WTC11 (cell line): Measurements from ENCODE around the gene ZZZ3. TPM values are rescaled to one million over a fixed set of nuclear protein-coding genes. Genes with fewer than 3 reads are reported as not detected.

Experiments
- ATAC-seq: fragments of 200-7000 bp; cut with Tn5 transposase; 2 replicates; pipeline ENCODE4 v1.10.0; 2021; ENCODE audit warnings: mild to moderate bottlenecking, moderate library complexity
- CTCF ChIA-PET: fragments of 300-600 bp; sonication (Branson Sonifier 250); formaldehyde crosslinking; loops from one replicate; lab custom pipeline; 2021; ENCODE audit warnings: antibody characterized with exemption; lab: Charles Lee
- POLR2A ChIA-PET: fragments of 350-600 bp; sonication (Branson Sonifier 250); formaldehyde crosslinking; loops from one replicate; lab custom pipeline; 2021; ENCODE audit warnings: antibody characterized with exemption; lab: Charles Lee
- DNase-seq: peaks from one replicate; pipeline ENCODE4 v3.0.0; 2021; ENCODE audit warnings: low spot score
- H3K27ac Mint-ChIP-seq: 2 replicates; pipeline ENCODE4 v1.8.0; 2021; ENCODE audit warnings: mixed read lengths
- H3K27me3 Mint-ChIP-seq: 2 replicates; pipeline ENCODE4 v1.8.0; 2021; ENCODE audit warnings: low read depth, mild to moderate bottlenecking, moderate library complexity, mixed read lengths
- H3K36me3 Mint-ChIP-seq: 2 replicates; pipeline ENCODE4 v1.8.0; 2021; ENCODE audit warnings: mixed read lengths
- H3K4me1 Mint-ChIP-seq: 2 replicates; pipeline ENCODE4 v1.8.0; 2022; ENCODE audit warnings: mixed read lengths
- H3K4me3 Mint-ChIP-seq: 2 replicates; pipeline ENCODE4 v1.8.0; 2021; ENCODE audit warnings: mild to moderate bottlenecking, moderate library complexity, mixed read lengths
- H3K9me3 Mint-ChIP-seq: 2 replicates; pipeline ENCODE4 v1.8.0; 2021; ENCODE audit warnings: mixed read lengths
- ATF6 ChIP-seq: sonication (generic); formaldehyde crosslinking; IDR thresholded peaks from 2 replicates; pipeline ENCODE4 v1.8.1; 2023; ENCODE audit warnings: mild to moderate bottlenecking, missing genetic modification reagents
- CREM ChIP-seq: sonication (generic); formaldehyde crosslinking; IDR thresholded peaks from 2 replicates; pipeline ENCODE4 v1.8.1; 2022; ENCODE audit warnings: mild to moderate bottlenecking, missing genetic modification reagents, moderate library complexity
- FOXP4 ChIP-seq: sonication (generic); formaldehyde crosslinking; IDR thresholded peaks from 2 replicates; pipeline ENCODE4 v1.8.0; 2022; ENCODE audit warnings: mild to moderate bottlenecking, missing genetic modification reagents
- HMGXB4 ChIP-seq: sonication (generic); formaldehyde crosslinking; IDR thresholded peaks from 2 replicates; pipeline ENCODE4 v1.8.1; 2023; ENCODE audit warnings: mild to moderate bottlenecking, moderate library complexity, missing genetic modification reagents
- JAZF1 ChIP-seq: fragments of 250-450 bp; sonication (Bioruptor Pico); IDR thresholded peaks from 2 replicates; pipeline ENCODE4 v1.9.0; 2021; ENCODE audit warnings: moderate library complexity, mild to moderate bottlenecking, inconsistent platforms
- JUN ChIP-seq: sonication (generic); formaldehyde crosslinking; IDR thresholded peaks from 2 replicates; pipeline ENCODE4 v1.8.0; 2023; ENCODE audit warnings: mild to moderate bottlenecking, missing genetic modification reagents
- MAX ChIP-seq: sonication (generic); formaldehyde crosslinking; IDR thresholded peaks from 2 replicates; pipeline ENCODE4 v1.8.0; 2022; ENCODE audit warnings: mild to moderate bottlenecking, missing genetic modification reagents
- NFE2L1 ChIP-seq: sonication (generic); formaldehyde crosslinking; IDR thresholded peaks from 2 replicates; pipeline ENCODE4 v1.8.1; 2023; ENCODE audit warnings: missing genetic modification reagents
- OVOL2 ChIP-seq: fragments of 250-450 bp; sonication (Bioruptor Pico); IDR thresholded peaks from 2 replicates; pipeline ENCODE4 v1.9.0; 2021; ENCODE audit warnings: mild to moderate bottlenecking, borderline replicate concordance
- PREB ChIP-seq: sonication (generic); formaldehyde crosslinking; IDR thresholded peaks from 2 replicates; pipeline ENCODE4 v1.8.1; 2022; ENCODE audit warnings: mild to moderate bottlenecking, missing genetic modification reagents, moderate library complexity, borderline replicate concordance
- PRRX2 ChIP-seq: fragments of 250-450 bp; sonication (Bioruptor Pico); IDR thresholded peaks from 2 replicates; pipeline ENCODE4 v1.8.0; 2021; ENCODE audit warnings: mild to moderate bottlenecking
- TP53 ChIP-seq: sonication (generic); formaldehyde crosslinking; IDR thresholded peaks from 2 replicates; pipeline ENCODE4 v1.8.1; 2023; ENCODE audit warnings: mild to moderate bottlenecking, missing genetic modification reagents
- USF1 ChIP-seq: sonication (generic); formaldehyde crosslinking; IDR thresholded peaks from 2 replicates; pipeline ENCODE4 v1.8.0; 2022; ENCODE audit warnings: mild to moderate bottlenecking, missing genetic modification reagents
- USF2 ChIP-seq: sonication (generic); formaldehyde crosslinking; IDR thresholded peaks from 2 replicates; pipeline ENCODE4 v1.8.1; 2023; ENCODE audit warnings: mild to moderate bottlenecking, missing genetic modification reagents, moderate library complexity
- ZNF263 ChIP-seq: sonication (generic); formaldehyde crosslinking; IDR thresholded peaks from 2 replicates; pipeline ENCODE4 v1.8.1; 2022; ENCODE audit warnings: low read depth, mild to moderate bottlenecking, moderate library complexity, missing genetic modification reagents
- ZNF532 ChIP-seq: fragments of 250-450 bp; sonication (Bioruptor Pico); IDR thresholded peaks from 2 replicates; pipeline ENCODE4 v1.9.0; 2021; ENCODE audit warnings: mild to moderate bottlenecking, borderline replicate concordance
- total RNA-seq: library from RNA; stranded (reverse); gene quantifications from 3 replicates; pipeline ENCODE4 v1.2.3, GENCODE V29; 2021

ZZZ3 gene
- total RNA-seq, 1 experiment from 2014 or later = 43.5 TPM

- no peak for TF ChIP-seq USF2
- no peak for TF ChIP-seq TP53 (CRISPR knock-in tag)
- TF ChIP-seq ZNF263 = no peak
Measured at GRCh38 chr1:77643456-77643855, 39.0 kb downstream of the ZZZ3 start (continued).

- POLR2A ChIA-PET = no interaction called here
- CTCF ChIA-PET = no interaction called here
- no peak overlapping the region for H3K27ac Mint-ChIP-seq
- ATAC-seq = no peak
- H3K36me3 Mint-ChIP-seq = peaks cover 19% of the 10 kb centered on the region
- TF ChIP-seq JUN (CRISPR knock-in tag) = no peak
- TF ChIP-seq CREM = no peak
- no peak for TF ChIP-seq PRRX2 (CRISPR knock-in tag)
- TF ChIP-seq NFE2L1 (CRISPR knock-in tag) = no peak
- TF ChIP-seq ZNF263 = no peak
- no peak for TF ChIP-seq USF1
- TF ChIP-seq MAX = no peak
- TF ChIP-seq, all 79 proteins: peak for 0
- no peak for DNase-seq
- H3K4me1 Mint-ChIP-seq = 0 out of 2 replicates have a peak, but pooled peaks cover 2% of the 10 kb centered on the region
- H3K4me3 Mint-ChIP-seq = no peak overlapping the region
- peaks cover 4% of the 10 kb centered on the region; the same call in 1 of the 2 replicates for H3K9me3 Mint-ChIP-seq
- no peaks in the 10 kb centered on the region for H3K27me3 Mint-ChIP-seq
Measured at GRCh38 chr1:77642941-77643340, 39.5 kb downstream of the ZZZ3 start.

- POLR2A ChIA-PET = no interaction called here
- H3K36me3 Mint-ChIP-seq = peaks cover 16% of the 10 kb centered on the region
Measured at GRCh38 chr1:77642196-77642595, 40.3 kb downstream of the ZZZ3 start.

More at GRCh38 chr1:77642196-77642595, 40.3 kb downstream of the ZZZ3 start:
- Mint-ChIP-seq H3K27ac (no peak overlapping the region), H3K27me3 (no peaks in the 10 kb centered on the region), H3K4me3 (no peak overlapping the region), H3K4me1 (0 out of 2 replicates have a peak, but pooled peaks cover 3% of the 10 kb centered on the region), H3K9me3 (peaks cover 4% of the 10 kb centered on the region; the same call in 1 of the 2 replicates)
- ATAC-seq (no peak), DNase-seq (no peak)
- CTCF ChIA-PET = interaction anchor here (0.7 kb wide), 1 partner anchor 391 kb away, joined by 3 read pairs; no protein-coding TSS in a partner anchor
- TF ChIP-seq HMGXB4 = no peak
- no peak for TF ChIP-seq FOXP4 (CRISPR knock-in tag)
- TF ChIP-seq ATF6 (CRISPR knock-in tag) = no peak
- no peak for TF ChIP-seq ZNF532 (CRISPR knock-in tag)
- TF ChIP-seq PREB (CRISPR knock-in tag) = no peak
- TF ChIP-seq OVOL2 (CRISPR knock-in tag) = no peak
- TF ChIP-seq JAZF1 = no peak
